Spleen (tissue), 13 donors: ENCODE data around the gene KIF1C. TPM values are rescaled to one million over a fixed set of nuclear protein-coding genes. Genes with fewer than 3 reads are reported as not detected.

Experiments used
- DNase-seq: peaks from one replicate; pipeline ENCODE4 v3.0.0-alpha.2; 2020
- H3K27ac ChIP-seq, 8 donors: fragments of 200-600 bp; sonication (generic) in 7 of 8; 1 replicate in 4 of 8; 2 replicates in 4 of 8; pipeline versions ENCODE4 v1.5.0 to v1.8.0; 2016 to 2021; ENCODE audit warnings: inconsistent platforms in 4 of 8, mild to moderate bottlenecking in 4 of 8, moderate library complexity in 1 of 8
- H3K27me3 ChIP-seq, 7 donors: fragments of 200-600 bp; sonication (generic) in 6 of 7; replicated peaks in 1 of 7; 1 replicate in 4 of 7; 2 replicates in 3 of 7; pipeline versions ENCODE4 v1.5.0 to v1.8.0; 2016 to 2021; ENCODE audit warnings: inconsistent platforms in 3 of 7, mild to moderate bottlenecking in 1 of 7
- H3K36me3 ChIP-seq, 6 donors: fragments of 200-600 bp; sonication (generic) in 5 of 6; 1 replicate in 4 of 6; 2 replicates in 2 of 6; pipeline versions ENCODE4 v1.5.0 to v1.8.0; 2016 to 2021; ENCODE audit warnings: inconsistent platforms in 2 of 6
- H3K4me1 ChIP-seq, 6 donors: fragments of 200-600 bp; sonication (generic) in 5 of 6; 1 replicate in 3 of 6; 2 replicates in 3 of 6; pipeline versions ENCODE4 v1.5.0 to v1.8.0; 2016 to 2021; ENCODE audit warnings: inconsistent platforms in 3 of 6
- H3K4me3 ChIP-seq, 8 donors: fragments of 200-600 bp; sonication (generic) in 7 of 8; 1 replicate in 4 of 8; 2 replicates in 4 of 8; pipeline versions ENCODE4 v1.5.0 to v1.8.0; 2016 to 2021; ENCODE audit warnings: inconsistent platforms in 4 of 8, mild to moderate bottlenecking in 4 of 8, moderate library complexity in 2 of 8
- H3K9me3 ChIP-seq, 8 donors: fragments of 200-600 bp; sonication (generic) in 7 of 8; 1 replicate in 4 of 8; 2 replicates in 4 of 8; pipeline versions ENCODE4 v1.5.0 to v1.8.0; 2016 to 2021; ENCODE audit warnings: inconsistent platforms in 4 of 8
- POLR2A ChIP-seq, 3 donors: fragments of 450-650 bp; IDR thresholded peaks; one replicate each; pipeline ENCODE4 v1.5.1; 2017; ENCODE audit warnings: antibody characterized with exemption in 3 of 3, mild to moderate bottlenecking in 1 of 3
- POLR2AphosphoS5 ChIP-seq, 3 donors: sonication (generic); formaldehyde crosslinking; IDR thresholded peaks; one replicate each; pipeline ENCODE4 v1.5.1; 2017; ENCODE audit warnings: antibody characterized with exemption in 3 of 3
- WGBS, 5 donors: extraction: QIAGEN DNeasy Blood & Tissue Kit in 3 of 5; methylation state at CpG; one replicate each; pipeline versions ENCODE4 v1.1.5 to v1.1.7; 2013 to 2018; 5-methylcytosine and 5-hydroxymethylcytosine counted together
- intact Hi-C: fragments of 100-400 bp; cut with DNase I; formaldehyde crosslinking; loops from one replicate; pipeline ENCODE4 v1.15.0; 2023; ENCODE audit warnings: low total_unique reads
- long read RNA-seq, 2 donors: transcript quantifications; one replicate each; lab custom pipeline, GENCODE V29; 2026
- polyA plus RNA-seq, 3 donors: library from polyadenylated mRNA; stranded (reverse); fragments of 200-250 nt; gene quantifications; one replicate each; pipeline ENCODE4 v1.2.1, GENCODE V29; 2013
- total RNA-seq, 7 donors: library from RNA; depleted of rRNA in 3 of 7; stranded (reverse); fragments of >200 nt in 3 of 7; fragmentation: NEBNext Ultra II Directional in 4 of 7; extraction: Animal tissue kit (Norgen Biotek cat#: 25700) in 4 of 7; gene quantifications; one replicate each; pipeline versions ENCODE4 v1.1.0 to v1.2.1, GENCODE V29; 2016 to 2021
- TF ChIP-seq, protein P1 (sequence below), 11 experiments: fragments of 200-600 bp in 7 of 11; fragments of 450-650 bp in 4 of 11; sonication (generic) in 4 of 11; IDR thresholded peaks in 8 of 11; conservative IDR thresholded peaks in 3 of 11; 1 replicate in 7 of 11; 2 replicates in 4 of 11; pipeline versions ENCODE4 v1.4.0 to v1.8.0; 2016 to 2021; ENCODE audit warnings: antibody characterized with exemption in 11 of 11, inconsistent platforms in 4 of 11, mild to moderate bottlenecking in 1 of 11
- donor health status: healthy with polysubstance abuse.
- donor health status: DM: no; HTN: no; CAD: no; lungs with moderate emphysema.
- donor health status: DM: no; HTN: no; CAD: no.
- donor health status: Bipolar disorder and iron deficiency.
- donor health status: healthy.
- donor health status: DM: no; HTN: no; CAD: no.
- donor health status: DM: yes; HTN: yes; CAD: no.

KIF1C gene
- total RNA-seq (100 to 1,000 TPM in 2 of 7 donors, 10 to 100 TPM in 5; 47.5 to 141 (median 79.7) TPM), polyA plus RNA-seq (10 to 100 TPM; 11.9 to 41.4 (median 12.0) TPM)
- long read RNA-seq, donor 1, full-length matches to known transcripts, result 2 of 2 reads
- long read RNA-seq, donor 1, partial matches to known transcripts, result 0 of 2 reads
- long read RNA-seq, donor 1, other reads (novel, unspliced or antisense), result 0 of 2 reads
- long read RNA-seq, donor 2, full-length matches to known transcripts, result 11 of 16 reads
- long read RNA-seq, donor 2, partial matches to known transcripts, result 5 of 16 reads
- long read RNA-seq, donor 2, other reads (novel, unspliced or antisense), result 0 of 16 reads

DNA sequence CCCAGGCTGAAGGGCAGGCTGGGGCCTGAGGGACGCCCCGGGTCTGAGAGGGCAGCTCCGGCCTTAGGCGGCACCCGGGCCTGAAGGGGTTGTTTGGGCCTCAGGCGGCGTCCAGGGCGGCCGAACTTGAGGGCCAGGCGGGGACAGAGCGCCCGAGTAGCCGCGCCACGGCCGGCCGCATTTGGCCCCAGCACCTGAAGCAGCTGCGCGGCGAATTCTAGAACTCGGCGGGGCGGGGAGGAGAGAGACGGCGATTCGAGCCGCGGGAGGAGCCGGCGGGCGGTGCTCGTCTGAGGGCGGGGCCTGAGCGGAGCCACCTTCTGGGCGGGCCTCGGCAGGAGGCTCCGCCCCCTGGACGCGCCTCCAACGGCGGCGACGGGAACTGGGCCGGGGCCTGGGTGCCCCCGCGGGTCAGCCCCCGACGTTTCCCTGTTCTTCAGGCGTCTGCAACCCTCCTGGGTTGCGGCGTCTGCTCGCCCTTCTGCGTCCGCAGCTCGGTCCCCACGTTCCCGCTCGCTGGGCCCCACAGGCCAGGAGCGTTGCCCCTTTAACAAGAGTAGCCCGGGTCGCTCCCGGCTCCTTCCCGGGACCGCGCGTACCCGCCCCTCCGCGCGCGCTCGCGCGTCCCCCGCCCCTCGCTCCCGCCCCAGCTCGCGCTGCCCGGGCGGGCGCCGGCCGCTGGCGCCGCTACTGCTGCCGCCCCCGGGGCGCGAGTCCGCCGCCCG lies at the start of gene KIF1C, which contains the start of gene INCA1:
Gene KIF1C, plus strand, starts transcription at position 649 of the 725 bp plus-strand sequence. CDS start 2,297 bp downstream, outside the sequence.
Gene INCA1, minus strand, starts transcription at position 221 of the 725 bp plus-strand sequence. CDS start 3,085 bp downstream, outside the sequence.
- Histone ChIP-seq H3K27ac (peak within 1 kb of the TSS; percentile 69 to 95 (median 90)), H3K4me3 (peak within 1 kb of the TSS; percentile 85 to 97 (median 88)), H3K9me3 (no peaks in the 10 kb centered on the region), H3K36me3 (peaks cover 0 to 24% (median 14%) of the 10 kb centered on the region in 6 donors), H3K27me3 (no peaks in the 10 kb centered on the region), H3K4me1 (peaks cover 18 to 51% (median 32%) of the 10 kb centered on the region in 6 donors)
- TF ChIP-seq, protein P1, sequence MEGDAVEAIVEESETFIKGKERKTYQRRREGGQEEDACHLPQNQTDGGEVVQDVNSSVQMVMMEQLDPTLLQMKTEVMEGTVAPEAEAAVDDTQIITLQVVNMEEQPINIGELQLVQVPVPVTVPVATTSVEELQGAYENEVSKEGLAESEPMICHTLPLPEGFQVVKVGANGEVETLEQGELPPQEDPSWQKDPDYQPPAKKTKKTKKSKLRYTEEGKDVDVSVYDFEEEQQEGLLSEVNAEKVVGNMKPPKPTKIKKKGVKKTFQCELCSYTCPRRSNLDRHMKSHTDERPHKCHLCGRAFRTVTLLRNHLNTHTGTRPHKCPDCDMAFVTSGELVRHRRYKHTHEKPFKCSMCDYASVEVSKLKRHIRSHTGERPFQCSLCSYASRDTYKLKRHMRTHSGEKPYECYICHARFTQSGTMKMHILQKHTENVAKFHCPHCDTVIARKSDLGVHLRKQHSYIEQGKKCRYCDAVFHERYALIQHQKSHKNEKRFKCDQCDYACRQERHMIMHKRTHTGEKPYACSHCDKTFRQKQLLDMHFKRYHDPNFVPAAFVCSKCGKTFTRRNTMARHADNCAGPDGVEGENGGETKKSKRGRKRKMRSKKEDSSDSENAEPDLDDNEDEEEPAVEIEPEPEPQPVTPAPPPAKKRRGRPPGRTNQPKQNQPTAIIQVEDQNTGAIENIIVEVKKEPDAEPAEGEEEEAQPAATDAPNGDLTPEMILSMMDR (IDR thresholded peaks at IDR 0.05 in 8 of 11, conservative IDR thresholded peaks at IDR 0.05 in 3 of 11), result peak in 9 of 11 experiments; percentile 19 to 65 (median 43)
- TF ChIP-seq POLR2AphosphoS5 (IDR thresholded peaks at IDR 0.05), result peak; percentile 71 to 85 (median 78)
- TF ChIP-seq POLR2A (IDR thresholded peaks at IDR 0.05), result peak in 2 of 3 donors; percentile 28 to 37
- WGBS, 5 donors, result 0 to 6% (median 1%) methylated on average over 3 to 93 of the region's 93 CpGs
- intact Hi-C loops, result loop anchor here (10.0 kb wide), 1 partner anchor 63 kb away; the partner anchor contains the start of gene GP1BA
- peak; percentile 99 for DNase-seq

DNA sequence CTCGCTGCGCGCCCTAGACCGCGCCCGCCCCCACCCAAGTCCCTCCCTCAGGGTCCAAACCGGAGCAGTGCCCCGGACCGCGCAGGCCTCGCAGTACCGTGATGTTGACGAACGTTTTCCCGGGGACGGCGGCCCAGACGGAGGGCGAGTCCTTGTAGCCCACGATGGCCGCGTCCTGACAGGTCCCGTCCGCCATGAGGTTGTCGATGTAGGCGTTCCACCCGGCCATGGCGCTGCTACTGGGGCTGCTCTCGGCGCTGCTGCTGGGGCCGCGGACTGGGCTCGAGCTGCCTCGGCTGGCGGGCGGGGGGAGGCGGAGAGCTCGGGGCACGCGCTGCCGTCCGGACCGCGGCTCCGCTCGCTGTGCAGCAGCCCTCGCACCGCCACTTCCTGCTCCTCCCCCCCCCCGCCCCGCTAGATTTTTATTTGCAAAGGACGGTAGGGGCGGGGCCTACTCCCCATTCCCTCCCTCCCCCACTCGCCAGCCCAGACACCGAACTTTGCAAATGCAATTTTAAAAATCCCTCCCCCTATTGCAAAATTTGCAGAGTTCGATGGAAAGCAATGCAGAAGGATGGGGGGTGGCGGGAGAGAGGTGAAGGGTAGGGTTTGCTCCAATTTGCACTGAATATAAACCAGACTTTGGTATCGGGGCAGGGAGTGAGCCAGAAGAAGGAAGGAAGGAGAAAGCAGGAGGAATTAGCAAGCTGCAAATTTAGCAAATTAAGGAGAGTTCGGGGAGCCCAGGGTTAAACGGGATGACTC lies 49.4 kb upstream of the KIF1C start, which contains the start of gene PFN1:
Gene PFN1, minus strand, starts transcription at position 365 of the 765 bp plus-strand sequence. Its CDS starts 136 bp downstream, at position 229.
- DNase-seq, result peak; percentile 96
- WGBS, 5 donors, result 0 to 1% (median 0%) methylated on average over 12 to 59 of the region's 59 CpGs
- Histone ChIP-seq H3K4me3 (peak within 1 kb of the TSS; percentile 78 to 100 (median 98)), H3K9me3 (no peaks in the 10 kb centered on the region), H3K36me3 (peaks cover 0 to 40% (median 31%) of the 10 kb centered on the region in 6 donors), H3K27ac (peak within 1 kb of the TSS; percentile 94 to 99 (median 98)), H3K27me3 (no peaks in the 10 kb centered on the region), H3K4me1 (peaks cover 44 to 72% (median 54%) of the 10 kb centered on the region in 6 donors)
- intact Hi-C loops, result no loop called here
- TF ChIP-seq POLR2AphosphoS5 (IDR thresholded peaks at IDR 0.05) (peak; percentile 93 to 94 (median 93)), POLR2A (IDR thresholded peaks at IDR 0.05) (peak; percentile 53 to 90 (median 82))
- TF ChIP-seq, protein P1 (IDR thresholded peaks at IDR 0.05 in 8 of 11, conservative IDR thresholded peaks at IDR 0.05 in 3 of 11), result peak in 1 of 11 experiments; percentile 9

DNA sequence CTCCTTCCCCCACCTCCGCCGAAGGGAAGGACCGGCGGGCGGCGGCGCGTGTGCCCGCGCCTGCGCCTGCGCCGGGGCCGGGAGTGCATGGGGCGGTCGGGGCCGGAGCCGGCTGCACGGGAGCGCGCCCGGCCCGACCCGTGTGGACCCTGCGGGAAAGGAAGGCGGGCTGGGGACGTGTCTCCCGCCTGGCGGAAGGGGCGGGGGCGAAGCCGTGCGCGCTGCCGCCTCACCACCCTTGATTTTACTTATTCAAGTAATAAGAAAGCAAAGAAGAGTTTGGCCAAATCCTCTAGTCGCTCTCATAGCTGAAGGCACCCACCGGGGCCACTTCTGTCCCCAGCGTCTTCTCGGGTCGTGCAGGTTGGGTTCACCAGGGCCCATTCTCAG lies 48.8 kb upstream of the KIF1C start:
- DNase-seq, result peak; percentile 96
- Histone ChIP-seq H3K36me3 (peaks cover 0 to 34% (median 27%) of the 10 kb centered on the region in 6 donors), H3K27me3 (no peaks in the 10 kb centered on the region), H3K4me3 (peak overlapping the region; percentile 78 to 100 (median 98)), H3K9me3 (no peaks in the 10 kb centered on the region), H3K27ac (peak overlapping the region; percentile 89 to 99 (median 98)), H3K4me1 (peaks cover 38 to 66% (median 48%) of the 10 kb centered on the region in 6 donors)
- 0 to 1% (median 0%) methylated on average over 27 to 40 of the region's 40 CpGs for WGBS, 5 donors
- TF ChIP-seq, protein P1 (IDR thresholded peaks at IDR 0.05 in 8 of 11, conservative IDR thresholded peaks at IDR 0.05 in 3 of 11), result no peak
- no peak for TF ChIP-seq POLR2A (IDR thresholded peaks at IDR 0.05)
- TF ChIP-seq POLR2AphosphoS5 (IDR thresholded peaks at IDR 0.05), result peak in 2 of 3 donors; percentile 57 to 66
- intact Hi-C loops, result no loop called here
